Activated CD8-positive, alpha-beta T cell treated with anti-CD3 and anti-CD28 coated beads, Interleukin-2, amount 10 ng/mL, durations not matched to agents 7 days and 5 days (primary cell): ENCODE data around the gene CRTC1. TPM values are rescaled to one million over a fixed set of nuclear protein-coding genes. Genes with fewer than 3 reads are reported as not detected.

Experiments used
- ATAC-seq: fragments of 150-1000 bp; cut with Tn5 transposase; one replicate; pipeline ENCODE4 v1.10.0; 2021; ENCODE audit warnings: moderate library complexity
- CTCF ChIA-PET: fragments of 350-600 bp; sonication (Branson Sonifier 250); formaldehyde crosslinking; loops from one replicate; lab custom pipeline; 2021; ENCODE audit warnings: antibody characterized with exemption; lab: Charles Lee
- POLR2A ChIA-PET: fragments of 350-600 bp; sonication (Branson Sonifier 250); formaldehyde crosslinking; loops from one replicate; lab custom pipeline; 2021; ENCODE audit warnings: antibody characterized with exemption; lab: Charles Lee
- DNase-seq: peaks from one replicate; pipeline ENCODE4 v3.0.0-alpha.2; 2020
- H3K27ac Mint-ChIP-seq: one replicate; pipeline ENCODE4 v1.8.0; 2021; ENCODE audit warnings: mild to moderate bottlenecking, mixed read lengths
- H3K27me3 Mint-ChIP-seq: one replicate; pipeline ENCODE4 v1.8.0; 2021; ENCODE audit warnings: low read depth, mixed read lengths
- H3K36me3 Mint-ChIP-seq: one replicate; pipeline ENCODE4 v1.8.0; 2021; ENCODE audit warnings: low read depth, mixed read lengths
- H3K4me1 Mint-ChIP-seq: one replicate; pipeline ENCODE4 v1.8.0; 2021; ENCODE audit warnings: low read depth, mixed read lengths
- H3K4me3 Mint-ChIP-seq: one replicate; pipeline ENCODE4 v1.8.0; 2021; ENCODE audit warnings: mild to moderate bottlenecking, mixed read lengths
- H3K9me3 Mint-ChIP-seq: one replicate; pipeline ENCODE4 v1.8.0; 2022; ENCODE audit warnings: mixed read lengths; ENCODE audit not compliant: insufficient read depth
- total RNA-seq, 2 experiments: library from RNA; stranded (reverse); gene quantifications; one replicate each; pipeline ENCODE4 v1.2.3, GENCODE V29; 2021

The CRTC1 gene
- total RNA-seq, 2 experiments from 2014 or later: 7.0 to 8.0 TPM

DNA sequence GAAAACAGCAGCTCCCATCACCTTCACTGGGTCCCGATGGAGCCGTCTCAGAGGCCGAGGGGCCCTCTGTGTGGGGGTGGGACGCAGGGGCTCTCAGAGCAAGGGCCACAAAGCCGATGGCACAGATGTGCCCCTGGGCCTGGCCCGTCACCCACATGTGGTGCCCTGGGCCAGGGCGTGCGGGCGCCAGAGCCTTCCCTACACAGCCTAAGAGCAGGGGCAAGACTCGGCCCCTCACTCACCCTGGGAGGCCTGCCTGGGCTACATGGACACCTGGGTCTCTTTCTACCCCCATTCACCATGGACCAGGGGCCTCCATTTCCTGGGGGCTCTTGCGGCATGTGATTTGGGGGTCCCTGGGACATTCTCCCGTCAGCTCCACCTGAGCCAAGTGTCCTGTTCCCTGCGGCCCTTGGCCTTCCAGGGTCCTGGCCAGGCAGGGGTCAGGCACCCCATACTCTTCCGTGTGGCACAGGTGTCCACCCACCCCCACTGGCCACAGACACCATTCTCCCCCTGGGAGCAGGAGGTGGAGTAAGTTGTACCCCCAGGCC lies 97.6 kb downstream of the CRTC1 start:
- Mint-ChIP-seq H3K9me3 (no peaks in the 10 kb centered on the region), H3K4me1 (peaks cover 9% of the 10 kb centered on the region), H3K4me3 (no peak overlapping the region), H3K27ac (no peak overlapping the region), H3K27me3 (peaks cover 11% of the 10 kb centered on the region), H3K36me3 (no peaks in the 10 kb centered on the region)
- ChIA-PET POLR2A (interaction anchor here (0.6 kb wide), 1 partner anchor 834 kb away, joined by 3 read pairs; no protein-coding TSS in a partner anchor), CTCF (no interaction called here)
- DNase-seq (no peak), ATAC-seq (no peak)

DNA sequence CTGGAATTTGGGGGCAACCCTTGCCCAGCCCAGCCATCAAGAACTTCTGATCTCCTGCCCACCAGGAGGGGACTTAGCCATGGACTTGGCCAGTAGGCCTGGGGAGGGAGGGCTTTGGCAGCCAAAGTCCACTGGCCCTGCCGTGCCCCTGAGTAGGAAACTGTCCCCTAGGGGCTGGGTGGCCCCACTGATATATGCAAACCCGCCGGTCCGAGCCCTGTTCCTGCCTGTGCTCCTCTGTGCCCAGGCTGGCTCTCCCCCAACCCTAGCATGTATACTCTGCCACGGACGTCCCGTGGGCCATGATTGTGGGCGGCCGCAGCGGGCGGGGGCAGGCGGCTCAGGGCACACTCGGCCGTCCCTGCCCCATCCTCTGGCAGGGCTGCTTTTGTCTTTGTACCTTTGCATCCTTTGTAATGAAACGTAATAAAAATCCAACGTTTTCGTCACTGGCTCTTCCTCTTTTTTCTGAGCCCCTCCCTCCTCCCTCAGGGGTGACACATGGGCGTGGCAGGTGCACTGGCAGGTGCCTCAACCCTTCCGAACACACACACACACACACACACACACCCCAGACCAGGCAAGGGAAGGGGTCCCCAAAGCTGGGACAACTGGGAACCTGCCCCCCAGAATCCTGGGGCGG lies 98.5 kb downstream of the CRTC1 start:
- Mint-ChIP-seq H3K4me3 (no peak overlapping the region), H3K9me3 (no peaks in the 10 kb centered on the region), H3K27ac (no peak overlapping the region), H3K27me3 (peaks cover 19% of the 10 kb centered on the region), H3K4me1 (peaks cover 9% of the 10 kb centered on the region), H3K36me3 (no peaks in the 10 kb centered on the region)
- no peak for ATAC-seq
- no peak for DNase-seq
- POLR2A ChIA-PET: no interaction called here
- CTCF ChIA-PET: no interaction called here

DNA sequence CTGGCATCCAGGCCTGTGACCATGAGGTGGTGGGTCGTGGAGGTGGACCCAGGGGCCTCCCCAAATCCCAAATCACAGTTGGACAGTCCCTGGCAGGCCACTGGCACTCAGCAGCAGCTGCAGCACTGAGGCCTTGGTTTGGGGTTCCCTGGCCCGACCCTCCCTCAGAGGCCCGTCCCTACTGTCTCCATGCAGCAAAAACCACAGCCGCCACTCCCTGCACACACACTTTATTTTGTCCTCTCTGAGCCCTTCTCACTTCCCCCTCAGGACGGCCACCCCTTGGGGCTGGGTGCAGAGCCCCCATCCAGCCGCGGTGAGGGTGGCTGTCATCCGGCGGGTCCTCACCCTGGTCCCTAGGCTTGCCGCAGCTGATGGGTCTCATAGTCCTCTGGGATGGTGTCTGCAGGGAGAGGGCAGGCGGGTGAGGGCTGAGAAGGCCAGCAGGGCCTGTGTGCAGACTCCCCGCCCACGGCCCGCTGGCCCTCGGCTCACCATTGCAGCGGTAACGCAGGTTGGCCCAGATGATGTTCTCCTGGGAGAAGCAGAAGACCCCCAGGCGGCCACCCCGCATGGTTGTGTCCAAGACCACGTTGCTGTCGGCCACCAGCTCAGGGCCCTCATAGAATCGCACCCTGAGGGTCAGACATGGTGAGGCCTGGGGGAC lies 99.2 kb downstream of the CRTC1 start:
- Mint-ChIP-seq H3K27ac (no peak overlapping the region), H3K4me1 (peaks cover 15% of the 10 kb centered on the region), H3K9me3 (no peaks in the 10 kb centered on the region), H3K36me3 (peaks cover 5% of the 10 kb centered on the region), H3K4me3 (no peak overlapping the region), H3K27me3 (peaks cover 26% of the 10 kb centered on the region)
- ChIA-PET POLR2A (no interaction called here), CTCF (no interaction called here)
- ATAC-seq (no peak), DNase-seq (no peak)

- no peaks in the 10 kb centered on the region for H3K9me3 Mint-ChIP-seq
- ChIA-PET POLR2A (no interaction called here), CTCF (no interaction called here)
- DNase-seq (no peak), ATAC-seq (no peak)
- H3K27me3 Mint-ChIP-seq: peaks cover 37% of the 10 kb centered on the region
- peaks cover 5% of the 10 kb centered on the region for H3K36me3 Mint-ChIP-seq
- H3K27ac Mint-ChIP-seq: no peak overlapping the region
- H3K4me1 Mint-ChIP-seq: peaks cover 18% of the 10 kb centered on the region
- no peak overlapping the region for H3K4me3 Mint-ChIP-seq
Observed at GRCh38 chr19:18783958-18784785, 100.7 kb downstream of the CRTC1 start.

GRCh38 chr19:18784786-18785120 lies 101.3 kb downstream of the CRTC1 start:
- Mint-ChIP-seq H3K4me3 (no peak overlapping the region), H3K4me1 (peaks cover 20% of the 10 kb centered on the region), H3K36me3 (peaks cover 5% of the 10 kb centered on the region), H3K27me3 (peaks cover 43% of the 10 kb centered on the region), H3K9me3 (no peaks in the 10 kb centered on the region), H3K27ac (no peak overlapping the region)
- ChIA-PET CTCF (no interaction called here), POLR2A (no interaction called here)
- no peak for DNase-seq
- ATAC-seq: no peak

DNA sequence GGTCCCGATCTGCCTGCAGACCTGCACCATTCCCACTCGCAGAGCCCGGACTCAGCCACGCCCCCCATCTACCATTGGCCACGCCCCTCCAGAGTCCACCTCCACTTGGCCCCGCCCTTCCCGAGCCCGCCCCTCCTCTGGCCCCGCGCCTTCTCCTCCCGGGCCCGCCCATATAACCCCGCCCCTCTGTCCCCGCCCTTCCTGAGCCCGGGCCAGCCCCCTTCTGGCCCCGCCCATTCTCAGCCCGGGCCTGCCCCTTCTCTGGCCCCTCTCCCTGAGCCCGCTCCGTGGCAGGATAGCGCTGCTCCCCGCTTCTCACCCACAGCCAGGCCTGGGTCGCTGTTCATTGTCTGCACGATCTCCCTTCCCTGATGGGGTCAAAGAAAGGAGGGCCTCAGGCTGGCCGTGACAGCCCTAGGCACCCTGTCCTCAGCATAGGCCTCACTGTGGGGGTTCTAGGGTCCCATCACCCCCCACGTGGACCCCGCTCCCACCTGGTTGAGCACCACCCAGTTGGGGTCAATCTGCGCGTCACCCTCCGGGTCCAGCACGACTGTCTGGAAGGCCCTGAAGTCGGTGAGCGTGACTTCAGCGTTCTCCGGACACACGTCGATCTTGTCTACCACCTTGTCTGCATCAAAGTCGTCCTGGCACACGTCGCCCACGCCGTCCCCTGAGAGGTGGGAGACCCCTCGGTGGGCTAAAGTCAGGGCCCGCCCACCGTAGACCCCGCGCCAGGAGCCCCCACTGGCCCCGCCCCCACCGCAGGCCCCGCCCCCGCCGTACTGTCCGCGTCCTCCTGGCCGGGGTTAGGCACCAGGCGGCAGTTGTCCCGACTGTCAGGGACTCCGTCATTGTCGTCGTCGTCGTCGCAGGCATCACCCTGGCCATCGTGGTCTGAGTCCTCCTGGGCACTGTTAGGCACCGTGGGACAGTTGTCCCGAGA lies 102.0 kb downstream of the CRTC1 start:
- no peak overlapping the region for H3K27ac Mint-ChIP-seq
- ChIA-PET POLR2A (no interaction called here), CTCF (no interaction called here)

GRCh38 chr19:18788529-18789421 lies 105.3 kb downstream of the CRTC1 start:
- peaks cover 27% of the 10 kb centered on the region for H3K4me1 Mint-ChIP-seq
- H3K27ac Mint-ChIP-seq: peak overlapping the region; percentile 60
- DNase-seq: no peak
- peak; percentile 5 for ATAC-seq
- ChIA-PET CTCF (no interaction called here), POLR2A (no interaction called here)
- H3K27me3 Mint-ChIP-seq: peaks cover 78% of the 10 kb centered on the region
- H3K36me3 Mint-ChIP-seq: peaks cover 5% of the 10 kb centered on the region
- H3K9me3 Mint-ChIP-seq: no peaks in the 10 kb centered on the region
- H3K4me3 Mint-ChIP-seq: no peak overlapping the region

More for the DNA sequence above, 102.0 kb downstream of the CRTC1 start:
- Mint-ChIP-seq H3K4me3 (no peak overlapping the region), H3K36me3 (peaks cover 5% of the 10 kb centered on the region), H3K4me1 (peaks cover 24% of the 10 kb centered on the region), H3K9me3 (no peaks in the 10 kb centered on the region), H3K27me3 (peaks cover 49% of the 10 kb centered on the region)
- peak; percentile 68 for ATAC-seq
- peak; percentile 74 for DNase-seq

GRCh38 chr19:18789422-18789869 lies 106.0 kb downstream of the CRTC1 start:
- CTCF ChIA-PET: no interaction called here
- H3K36me3 Mint-ChIP-seq: peaks cover 5% of the 10 kb centered on the region
- POLR2A ChIA-PET: no interaction called here
- DNase-seq (no peak), ATAC-seq (no peak)
- H3K4me1 Mint-ChIP-seq: peaks cover 27% of the 10 kb centered on the region
- peak overlapping the region; percentile 60 for H3K27ac Mint-ChIP-seq
- no peaks in the 10 kb centered on the region for H3K9me3 Mint-ChIP-seq
- peaks cover 79% of the 10 kb centered on the region for H3K27me3 Mint-ChIP-seq
- H3K4me3 Mint-ChIP-seq: no peak overlapping the region

GRCh38 chr19:18789883-18790565 lies 106.5 kb downstream of the CRTC1 start:
- H3K4me3 Mint-ChIP-seq: no peak overlapping the region
- H3K9me3 Mint-ChIP-seq: no peaks in the 10 kb centered on the region
- CTCF ChIA-PET: no interaction called here
- ATAC-seq (no peak), DNase-seq (no peak)
- H3K27ac Mint-ChIP-seq: no peak overlapping the region
- H3K36me3 Mint-ChIP-seq: peaks cover 5% of the 10 kb centered on the region
- peaks cover 27% of the 10 kb centered on the region for H3K4me1 Mint-ChIP-seq
- POLR2A ChIA-PET: no interaction called here
- peaks cover 82% of the 10 kb centered on the region for H3K27me3 Mint-ChIP-seq
